H7 (cell line): ENCODE results near the gene NECTIN2. TPM values are rescaled to one million over a fixed set of nuclear protein-coding genes. Genes with fewer than 3 reads are reported as not detected.
"Not testable (repeated sequence)": the region's sequence is repeated elsewhere in the genome, so short reads cannot be mapped to it uniquely, and the experiment has no call there.

Source experiments
- DNase-seq: peaks from one replicate; pipeline ENCODE4 v3.0.0; 2012
- H3K27me3 ChIP-seq: 2 replicates; pipeline ENCODE4 v1.6.0; 2011; ENCODE audit warnings: mild to moderate bottlenecking, low read length; ENCODE audit not compliant: control insufficient read depth, insufficient read depth
- H3K36me3 ChIP-seq: replicated peaks from 2 replicates; pipeline ENCODE4 v1.5.1; 2011; ENCODE audit warnings: low read length; ENCODE audit not compliant: control insufficient read depth, insufficient read depth
- H3K4me3 ChIP-seq: 2 replicates; pipeline ENCODE4 v1.5.1; 2011; ENCODE audit warnings: low read depth, mild to moderate bottlenecking, control low read depth, low read length, moderate library complexity; ENCODE audit not compliant: insufficient read depth
- total RNA-seq: library from RNA; depleted of rRNA; stranded (reverse); fragments of >200 nt; shearing (Covaris generic); gene quantifications from 2 replicates; pipeline ENCODE4 v1.2.3, GENCODE V29; 2014

Gene NECTIN2
- total RNA-seq, 1 experiment from 2014 or later: 207 TPM

DNA sequence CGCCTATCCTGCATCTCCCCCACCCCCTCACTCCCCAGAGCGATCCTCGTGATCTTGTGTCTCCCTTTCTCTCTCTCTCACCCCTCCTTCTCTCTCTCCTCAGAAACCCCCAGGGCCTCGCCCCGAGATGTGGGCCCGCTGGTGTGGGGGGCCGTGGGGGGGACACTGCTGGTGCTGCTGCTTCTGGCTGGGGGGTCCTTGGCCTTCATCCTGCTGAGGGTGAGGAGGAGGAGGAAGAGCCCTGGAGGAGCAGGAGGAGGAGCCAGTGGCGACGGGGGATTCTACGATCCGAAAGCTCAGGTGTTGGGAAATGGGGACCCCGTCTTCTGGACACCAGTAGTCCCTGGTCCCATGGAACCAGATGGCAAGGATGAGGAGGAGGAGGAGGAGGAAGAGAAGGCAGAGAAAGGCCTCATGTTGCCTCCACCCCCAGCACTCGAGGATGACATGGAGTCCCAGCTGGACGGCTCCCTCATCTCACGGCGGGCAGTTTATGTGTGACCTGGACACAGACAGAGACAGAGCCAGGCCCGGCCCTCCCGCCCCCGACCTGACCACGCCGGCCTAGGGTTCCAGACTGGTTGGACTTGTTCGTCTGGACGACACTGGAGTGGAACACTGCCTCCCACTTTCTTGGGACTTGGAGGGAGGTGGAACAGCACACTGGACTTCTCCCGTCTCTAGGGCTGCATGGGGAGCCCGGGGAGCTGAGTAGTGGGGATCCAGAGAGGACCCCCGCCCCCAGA, 32.2 kb downstream of the NECTIN2 start:
- DNase-seq: peak; percentile 65
- Histone ChIP-seq H3K4me3 (no peak overlapping the region), H3K36me3 (peaks cover 40% of the 10 kb centered on the region), H3K27me3 (no peaks in the 10 kb centered on the region)

- no peaks in the 10 kb centered on the region for H3K27me3 ChIP-seq
- H3K4me3 ChIP-seq: no peak overlapping the region
- DNase-seq: peak; percentile 63
- H3K36me3 ChIP-seq: peaks cover 31% of the 10 kb centered on the region
Observed at GRCh38 chr19:44879309-44880065, 33.4 kb downstream of the NECTIN2 start.

DNA sequence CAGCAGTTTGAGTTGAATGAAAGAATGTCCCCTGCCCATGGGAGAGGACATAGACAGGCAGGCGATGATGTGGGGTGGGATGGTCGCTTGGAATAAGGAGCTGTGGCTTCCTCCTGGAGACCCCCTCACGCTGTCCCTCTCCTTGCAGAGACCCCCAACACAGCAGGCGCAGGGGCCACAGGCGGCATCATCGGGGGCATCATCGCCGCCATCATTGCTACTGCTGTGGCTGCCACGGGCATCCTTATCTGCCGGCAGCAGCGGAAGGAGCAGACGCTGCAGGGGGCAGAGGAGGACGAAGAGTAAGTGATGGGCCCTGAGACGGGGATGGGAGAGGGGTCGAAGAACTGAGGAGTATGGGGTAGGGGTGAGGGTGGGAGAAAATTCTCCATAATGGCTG, 36.0 kb downstream of the NECTIN2 start:
- no peak overlapping the region for H3K4me3 ChIP-seq
- peak; percentile 45 for DNase-seq
- no peaks in the 10 kb centered on the region for H3K27me3 ChIP-seq
- H3K36me3 ChIP-seq: peaks cover 15% of the 10 kb centered on the region

DNA sequence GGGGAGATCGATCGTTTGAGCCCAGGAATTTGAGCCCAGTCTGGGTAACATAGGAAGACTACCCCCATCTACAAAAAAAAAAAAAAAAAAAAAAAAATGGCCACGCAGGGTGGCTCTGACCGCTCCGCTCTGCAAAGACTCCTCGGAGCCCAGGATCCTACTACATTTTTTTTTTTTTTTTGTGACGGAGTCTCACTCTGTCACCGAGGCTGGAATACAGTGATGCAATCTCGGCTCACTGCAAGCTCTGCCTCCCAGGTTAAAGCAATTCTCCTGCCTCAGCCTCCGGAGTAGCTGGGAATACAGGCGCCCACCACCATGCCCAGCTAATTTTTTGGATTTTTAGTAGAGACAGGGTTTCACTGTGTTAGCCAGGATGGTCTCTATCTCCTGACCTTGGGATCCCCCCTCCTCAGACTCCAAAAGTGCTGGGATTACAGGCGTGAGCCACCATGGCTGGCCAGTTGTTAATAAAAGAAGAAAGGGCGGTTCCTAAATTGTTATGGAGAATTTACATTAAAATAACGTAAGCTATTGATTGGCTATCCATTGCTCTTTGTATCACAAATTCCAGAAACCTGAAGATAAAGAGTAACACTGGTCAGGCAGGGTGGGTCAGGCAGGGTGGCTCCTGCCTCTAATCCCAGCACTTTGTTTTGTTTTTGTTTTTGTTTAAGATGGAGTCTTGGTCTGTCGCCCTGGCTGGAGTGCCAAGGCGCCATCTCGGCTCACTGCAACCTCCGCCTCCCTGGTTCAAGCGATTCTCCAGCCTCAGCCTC, 36.7 kb downstream of the NECTIN2 start:
- DNase-seq: peak; percentile 21
- peaks cover 13% of the 10 kb centered on the region for H3K36me3 ChIP-seq
- H3K27me3 ChIP-seq, H3K4me3 ChIP-seq: not testable (repeated sequence)

DNA sequence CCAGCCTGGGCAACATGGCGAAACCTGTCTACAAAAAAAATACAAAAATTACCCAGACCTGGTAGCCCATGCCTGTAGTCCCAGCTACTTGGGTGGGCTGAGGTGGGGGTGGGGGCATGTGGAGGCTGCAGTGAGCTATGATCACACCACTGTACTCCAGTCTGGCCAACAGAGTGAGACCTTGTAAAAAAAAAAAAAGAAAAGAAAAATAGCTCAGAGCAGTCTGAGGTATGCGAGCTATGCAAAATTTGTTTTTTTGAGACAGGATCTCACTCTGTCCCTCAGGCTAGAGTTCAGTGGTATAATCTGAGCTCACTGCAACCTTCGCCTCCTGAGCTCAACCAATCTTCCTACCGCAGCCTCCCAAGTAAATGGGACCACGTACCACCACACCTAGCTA, 37.8 kb downstream of the NECTIN2 start:
- no peak for DNase-seq
- Histone ChIP-seq H3K4me3 (no peak overlapping the region), H3K36me3 (peaks cover 12% of the 10 kb centered on the region), H3K27me3 (no peaks in the 10 kb centered on the region)

GRCh38 chr19:44884566-44884965, 38.5 kb downstream of the NECTIN2 start:
- Histone ChIP-seq H3K36me3 (peaks cover 12% of the 10 kb centered on the region), H3K4me3 (no peak overlapping the region), H3K27me3 (no peaks in the 10 kb centered on the region)
- DNase-seq: no peak

GRCh38 chr19:44886141-44886540, 40.0 kb downstream of the NECTIN2 start:
- H3K36me3 ChIP-seq: peaks cover 9% of the 10 kb centered on the region
- no peaks in the 10 kb centered on the region for H3K27me3 ChIP-seq
- H3K4me3 ChIP-seq: no peak overlapping the region
- DNase-seq: no peak

DNA sequence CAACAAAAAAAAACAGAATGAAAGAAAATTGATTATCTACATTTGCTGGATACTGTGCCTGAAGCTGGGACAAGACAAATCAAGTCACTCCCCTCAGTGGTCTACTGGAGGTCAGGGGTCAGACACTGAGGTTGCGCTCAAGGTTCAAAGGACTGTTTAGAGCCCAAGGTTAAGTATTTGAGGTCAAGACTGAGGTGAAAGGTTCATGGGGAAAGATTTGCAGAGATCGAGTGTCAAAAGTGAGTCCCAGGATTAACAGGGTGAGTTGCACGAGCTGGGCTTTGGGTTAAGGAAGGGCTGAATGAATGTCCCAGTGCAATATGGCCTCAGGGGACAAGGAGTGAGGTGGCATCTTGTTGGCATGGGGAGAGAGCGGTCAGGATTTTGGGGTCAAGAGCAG, 41.6 kb downstream of the NECTIN2 start:
- DNase-seq: no peak
- Histone ChIP-seq H3K27me3 (no peaks in the 10 kb centered on the region), H3K36me3 (peaks cover 12% of the 10 kb centered on the region)

DNA sequence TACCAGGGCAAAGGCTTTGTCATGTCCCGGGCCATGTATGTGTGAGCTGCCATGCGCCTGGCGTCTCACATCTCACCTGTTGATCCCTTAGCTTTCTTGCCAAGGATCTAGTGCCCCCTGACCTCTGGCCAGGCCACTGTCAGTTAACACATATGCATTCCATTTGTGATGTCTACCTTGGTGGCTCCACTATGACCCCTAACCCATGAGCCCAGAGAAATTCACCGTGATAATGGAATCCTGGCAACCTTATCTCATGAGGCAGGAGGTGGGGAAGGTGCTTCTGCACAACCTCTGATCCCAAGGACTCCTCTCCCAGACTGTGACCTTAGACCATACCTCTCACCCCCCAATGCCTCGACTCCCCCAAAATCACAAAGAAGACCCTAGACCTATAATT, 42.2 kb downstream of the NECTIN2 start:
- H3K27me3 ChIP-seq, H3K4me3 ChIP-seq, DNase-seq: not testable (repeated sequence)
- peaks cover 19% of the 10 kb centered on the region for H3K36me3 ChIP-seq

More for the DNA sequence above, 41.6 kb downstream of the NECTIN2 start:
- no peak overlapping the region for H3K4me3 ChIP-seq

- DNase-seq: no peak
- Histone ChIP-seq H3K4me3 (peak overlapping the region; percentile 48), H3K36me3 (peaks cover 29% of the 10 kb centered on the region), H3K27me3 (no peaks in the 10 kb centered on the region)
Observed at GRCh38 chr19:44889830-44890365, 43.8 kb downstream of the NECTIN2 start.

DNA sequence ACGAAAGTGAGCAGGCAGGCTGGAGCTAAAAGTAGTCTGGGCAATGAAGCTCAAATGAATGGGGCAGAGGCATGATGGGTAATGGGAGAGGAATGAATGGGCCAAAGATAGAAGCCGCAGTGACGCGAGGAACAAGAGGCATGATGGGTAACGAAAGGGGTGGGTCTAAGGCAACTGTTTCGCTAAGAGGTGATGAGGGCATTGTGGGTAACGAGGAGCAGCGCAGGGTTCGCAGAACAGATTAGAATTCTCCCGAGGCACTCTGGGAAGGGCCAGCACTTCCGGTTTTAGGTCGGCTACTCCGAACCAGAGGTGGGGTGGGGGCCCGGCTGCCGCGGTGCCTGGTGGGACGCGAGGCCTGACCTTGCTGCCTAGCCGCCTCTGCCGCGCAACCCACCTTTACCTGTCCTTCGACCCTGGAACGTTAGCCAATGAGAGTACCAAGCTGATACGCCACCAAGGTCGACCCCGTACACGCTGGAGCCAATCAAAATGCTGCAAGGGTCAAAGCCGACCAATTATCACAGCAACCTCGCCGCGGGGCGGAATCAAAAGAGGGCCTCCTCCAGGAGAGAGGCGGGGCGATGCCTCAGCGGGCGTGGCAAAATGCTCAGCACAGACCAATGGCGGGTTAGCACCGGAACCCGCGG, 44.4 kb downstream of the NECTIN2 start:
- H3K27me3 ChIP-seq: no peaks in the 10 kb centered on the region
- DNase-seq: peak; percentile 99
- peaks cover 32% of the 10 kb centered on the region for H3K36me3 ChIP-seq
- H3K4me3 ChIP-seq: peak overlapping the region; percentile 48

DNA sequence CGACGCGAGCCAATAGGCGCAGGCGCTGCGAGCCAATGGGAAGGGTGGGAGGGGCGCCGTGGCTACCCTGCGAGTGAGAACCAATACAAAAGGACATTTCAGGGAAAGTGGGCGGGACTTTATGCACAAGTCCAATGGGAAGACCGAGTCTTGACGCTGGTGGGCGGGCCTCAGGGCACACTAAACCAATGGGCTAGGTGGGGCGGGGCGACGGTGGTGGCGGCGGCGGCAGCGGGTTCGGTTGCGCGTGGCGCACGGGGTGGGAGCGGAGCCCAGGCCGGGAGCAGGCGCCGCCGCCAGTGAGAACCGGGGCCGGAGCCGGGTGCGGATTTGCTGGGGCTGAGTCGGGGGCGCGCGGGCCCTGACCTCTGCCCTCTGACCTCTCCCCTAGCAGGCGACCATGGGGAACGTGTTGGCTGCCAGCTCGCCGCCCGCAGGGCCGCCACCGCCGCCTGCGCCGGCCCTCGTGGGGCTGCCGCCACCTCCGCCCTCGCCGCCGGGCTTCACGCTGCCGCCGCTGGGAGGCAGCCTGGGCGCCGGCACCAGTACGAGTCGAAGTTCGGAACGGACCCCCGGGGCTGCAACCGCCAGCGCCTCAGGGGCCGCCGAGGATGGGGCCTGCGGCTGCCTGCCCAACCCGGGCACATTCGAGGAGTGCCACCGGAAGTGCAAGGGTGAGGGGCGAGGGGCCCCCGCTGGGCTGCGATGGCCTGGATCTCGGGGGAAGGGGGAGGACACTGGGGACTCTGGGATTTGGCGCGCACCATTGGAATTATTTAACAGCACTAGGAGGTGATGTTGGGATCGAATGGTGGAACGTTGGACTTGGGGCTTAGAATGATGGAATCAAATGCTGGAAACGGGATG, 45.2 kb downstream of the NECTIN2 start, which contains the start of gene TOMM40:
TSS of gene TOMM40 (plus strand) at position 239 of the 867 bp plus-strand sequence. CDS start at position 401, 162 bp downstream.
- Histone ChIP-seq H3K4me3 (peak within 1 kb of the TSS; percentile 80), H3K27me3 (no peaks in the 10 kb centered on the region), H3K36me3 (peaks cover 31% of the 10 kb centered on the region)
- DNase-seq: peak; percentile 86

DNA sequence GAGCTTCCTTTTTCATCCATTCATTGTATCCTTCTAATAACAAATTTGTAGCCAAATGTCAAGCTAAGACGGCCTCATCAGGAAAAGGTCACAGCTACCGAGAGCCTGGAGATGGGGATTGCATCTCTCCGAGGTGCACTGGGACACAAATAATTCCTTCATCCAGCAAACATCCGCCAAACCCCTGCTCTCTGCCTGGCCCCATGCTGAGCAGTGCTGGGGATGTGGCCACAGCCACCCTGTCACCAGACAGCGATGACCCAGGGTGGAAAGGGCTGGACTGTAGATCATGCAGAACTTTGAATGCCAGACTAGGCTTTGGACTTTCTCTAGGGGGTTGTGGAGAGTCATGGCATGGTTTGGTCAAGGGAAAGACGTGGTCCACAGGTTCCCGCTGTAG, 46.8 kb downstream of the NECTIN2 start:
- H3K36me3 ChIP-seq: peaks cover 41% of the 10 kb centered on the region
- no peaks in the 10 kb centered on the region for H3K27me3 ChIP-seq
- no peak for DNase-seq
- H3K4me3 ChIP-seq: no peak overlapping the region
